Endothelial cell of umbilical vein (primary cell): ENCODE results near the gene GZMM. TPM values are rescaled to one million over a fixed set of nuclear protein-coding genes. Genes with fewer than 3 reads are reported as not detected.

Experiments used
- BruUV-seq: library from RNA; stranded (reverse); fragments of 400-500 nt; replicated peaks from 2 replicates; lab custom pipeline; 2021; lab: Mats Ljungman, UMichigan
- CTCF ChIA-PET: fragments of 300-600, 350-600 bp; sonication (Branson Sonifier 250); formaldehyde crosslinking; loops from one replicate; lab custom pipeline; 2021; ENCODE audit warnings: antibody characterized with exemption, inconsistent platforms; lab: Charles Lee
- POLR2A ChIA-PET: fragments of 300-600, 350-600 bp; sonication (Branson Sonifier 250); formaldehyde crosslinking; loops from one replicate; lab custom pipeline; 2021; ENCODE audit warnings: antibody characterized with exemption, inconsistent platforms; lab: Charles Lee
- DNase-seq: peaks from one replicate; pipeline ENCODE4 v3.0.0-alpha.2; 2011; ENCODE audit warnings: low read depth, low spot score
- FAIRE-seq: peaks from 2 replicates; lab custom pipeline; 2011; peaks lifted over from hg19 to GRCh38; lab: Jason Lieb, UNC
- H2AFZ ChIP-seq: 2 replicates; pipeline ENCODE4 v1.6.0; 2012; ENCODE audit warnings: low read depth, low read length, control low read depth, inconsistent platforms
- H3K27ac ChIP-seq: 2 replicates; pipeline ENCODE4 v1.5.1; 2011; ENCODE audit warnings: low read depth, mild to moderate bottlenecking, control low read depth, low read length, moderate library complexity; ENCODE audit not compliant: insufficient read depth
- H3K27me3 ChIP-seq, 2 experiments: 2 replicates each; pipeline versions ENCODE4 v1.6.0 to v1.6.1; 2011; ENCODE audit warnings: low read length in 2 of 2, mixed read lengths in 1 of 2; ENCODE audit not compliant: control insufficient read depth in 2 of 2, insufficient read depth in 2 of 2
- H3K36me3 ChIP-seq, 2 experiments: 2 replicates in 1 of 2; 3 replicates in 1 of 2; pipeline ENCODE4 v1.5.1; 2011; ENCODE audit warnings: low read length in 2 of 2, mild to moderate bottlenecking in 1 of 2, moderate library complexity in 1 of 2; ENCODE audit not compliant: control insufficient read depth in 2 of 2, insufficient read depth in 2 of 2; ENCODE audit errors: extremely low read depth in 1 of 2
- H3K4me1 ChIP-seq: 3 replicates; pipeline ENCODE4 v1.5.1; 2011; ENCODE audit warnings: mild to moderate bottlenecking, low read length; ENCODE audit not compliant: control insufficient read depth, insufficient read depth; ENCODE audit errors: extremely low read depth
- H3K4me2 ChIP-seq: 2 replicates; pipeline ENCODE4 v1.6.1; 2011; ENCODE audit warnings: low read length, control low read depth, mixed read lengths; ENCODE audit not compliant: insufficient read depth
- H3K4me3 ChIP-seq, 3 experiments: fragments of 200-600 bp in 1 of 3; sonication (generic), shearing (Covaris generic) in 1 of 3; replicated peaks in 1 of 3; 2 replicates each; pipeline ENCODE4 v1.5.1; 2011 to 2016; ENCODE audit warnings: control low read depth in 3 of 3, low read length in 3 of 3, mild to moderate bottlenecking in 2 of 3, inconsistent platforms in 1 of 3, low read depth in 1 of 3, moderate library complexity in 1 of 3; ENCODE audit not compliant: insufficient read depth in 1 of 3
- H3K79me2 ChIP-seq: 2 replicates; pipeline ENCODE4 v1.6.0; 2012; ENCODE audit warnings: low read length, inconsistent platforms; ENCODE audit not compliant: control insufficient read depth, insufficient read depth
- H3K9ac ChIP-seq: replicated peaks from 2 replicates; pipeline ENCODE3; 2011; ENCODE audit warnings: low read length, control low read depth; ENCODE audit not compliant: insufficient read depth; ENCODE audit errors: extremely low read depth
- H3K9me1 ChIP-seq: replicated peaks from 3 replicates; pipeline ENCODE4 v1.6.0; 2011; ENCODE audit warnings: mild to moderate bottlenecking, low read length; ENCODE audit not compliant: control insufficient read depth, insufficient read depth; ENCODE audit errors: extremely low read depth
- H3K9me3 ChIP-seq: replicated peaks from 2 replicates; pipeline ENCODE4 v1.5.1; 2012; ENCODE audit warnings: low read length, inconsistent platforms; ENCODE audit not compliant: control insufficient read depth, insufficient read depth
- H4K20me1 ChIP-seq: replicated peaks from 2 replicates; pipeline ENCODE3; 2011; ENCODE audit warnings: mild to moderate bottlenecking, low read length; ENCODE audit not compliant: control insufficient read depth, insufficient read depth; ENCODE audit errors: extremely low read depth
- EZH2 ChIP-seq: IDR thresholded peaks from 2 replicates; pipeline ENCODE4 v1.6.1; 2012; ENCODE audit warnings: borderline replicate concordance, low read depth, mild to moderate bottlenecking, moderate library complexity, low read length, inconsistent platforms; ENCODE audit not compliant: severe bottlenecking
- FOS ChIP-seq: IDR thresholded peaks from 2 replicates; pipeline ENCODE4 v1.6.1; 2011; ENCODE audit warnings: mild to moderate bottlenecking, low read length, moderate library complexity, borderline replicate concordance; ENCODE audit not compliant: insufficient read depth
- GATA2 ChIP-seq: IDR thresholded peaks from 2 replicates; pipeline ENCODE4 v1.7.0; 2011; ENCODE audit warnings: low read depth, mild to moderate bottlenecking, moderate library complexity, mixed read lengths, low read length; ENCODE audit not compliant: insufficient read length, insufficient read depth
- JUN ChIP-seq: IDR thresholded peaks from 2 replicates; pipeline ENCODE4 v1.6.1; 2011; ENCODE audit warnings: borderline replicate concordance, low read depth; ENCODE audit not compliant: insufficient read length, insufficient read depth
- MYC ChIP-seq: IDR thresholded peaks from one replicate; pipeline ENCODE4 v1.6.1; 2011; ENCODE audit warnings: mild to moderate bottlenecking, low read depth, low read length
- POLR2A ChIP-seq: IDR thresholded peaks from 2 replicates; pipeline ENCODE4 v1.6.1; 2012; ENCODE audit warnings: low read depth, mild to moderate bottlenecking, control low read depth, low read length
- POLR2AphosphoS5 ChIP-seq: IDR thresholded peaks from 2 replicates; pipeline ENCODE4 v1.6.1; 2012; ENCODE audit warnings: low read depth, mild to moderate bottlenecking, control low read depth, low read length, moderate library complexity; ENCODE audit not compliant: insufficient read depth
- dilution Hi-C: fragments of 300-500 bp; cut with MboI; formaldehyde crosslinking; loops from one replicate; pipeline ENCODE4 v1.15.0; 2019; ENCODE audit warnings: low sequenced_read_pairs; ENCODE audit not compliant: extremely low pct_ligation_motif_present
- intact Hi-C: fragments of 100-400 bp; cut with micrococcal nuclease; formaldehyde crosslinking; loops from one replicate; pipeline ENCODE4 v1.10.0; 2022
- polyA plus RNA-seq, 4 experiments: library from polyadenylated mRNA; depleted of rRNA in 3 of 4; stranded (reverse) in 3 of 4; unstranded in 1 of 4; fragments of >200 nt; gene quantifications; 2 replicates each; pipeline versions ENCODE4 v1.2.1 to v1.2.3, GENCODE V29; 2011 to 2012; ENCODE audit warnings: missing spikeins in 1 of 4
- total RNA-seq: library from RNA; stranded (reverse); gene quantifications from 2 replicates; pipeline ENCODE4 v1.2.3, GENCODE V29; 2021
- TF ChIP-seq, protein P1 (sequence below): IDR thresholded peaks from 2 replicates; pipeline ENCODE4 v1.6.1; 2011; ENCODE audit not compliant: insufficient read depth, insufficient read length
- TF ChIP-seq, protein P2 (sequence below), 2 donors: IDR thresholded peaks; 1 replicate in 1 of 2; 2 replicates in 1 of 2; pipeline ENCODE4 v1.5.1; 2011; ENCODE audit warnings: low read length in 2 of 2, mild to moderate bottlenecking in 2 of 2, moderate library complexity in 2 of 2, control low read depth in 1 of 2, inconsistent platforms in 1 of 2, low read depth in 1 of 2; ENCODE audit not compliant: insufficient read depth in 1 of 2; ENCODE audit errors: extremely low read depth in 1 of 2

Gene GZMM
- total and polyA plus RNA-seq, 2 donors (not counting 3 experiments of a cell fraction or from before 2014, with no cell fraction given), result not detected

DNA sequence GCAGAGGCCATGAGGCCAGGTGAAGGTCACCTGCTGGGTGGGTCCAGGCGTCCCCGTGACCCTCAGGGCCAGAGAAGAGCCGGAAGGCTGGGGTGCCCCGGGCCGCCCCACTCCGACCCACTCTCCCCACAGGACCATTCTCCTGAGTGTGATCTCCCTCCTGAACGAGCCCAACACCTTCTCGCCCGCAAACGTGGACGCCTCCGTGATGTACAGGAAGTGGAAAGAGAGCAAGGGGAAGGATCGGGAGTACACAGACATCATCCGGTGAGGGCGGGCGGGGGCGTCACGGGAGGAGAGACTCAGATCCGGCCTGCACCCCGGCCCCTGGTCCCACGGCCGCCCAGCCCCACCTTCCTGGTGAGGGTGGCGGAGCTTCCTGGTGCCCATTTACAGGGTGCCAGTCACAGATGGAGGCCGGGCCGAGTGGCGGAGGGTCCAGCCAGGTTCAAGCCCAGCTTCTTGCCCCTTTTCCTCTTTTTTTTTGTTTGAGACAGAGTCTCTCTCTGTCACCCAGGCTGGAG is 6.9 kb upstream of the GZMM start:
- Histone ChIP-seq H3K9me1 (no peaks in the 10 kb centered on the region), H3K27ac (no peak overlapping the region), H3K36me3 (peaks cover 5 to 42% of the 10 kb centered on the region in 2 experiments), H3K4me3 (no peak overlapping the region), H3K9ac (no peak overlapping the region), H3K79me2 (peaks cover 43% of the 10 kb centered on the region), H4K20me1 (no peaks in the 10 kb centered on the region), H3K4me2 (no peak overlapping the region), H3K9me3 (no peaks in the 10 kb centered on the region), H2AFZ (no peak overlapping the region), H3K27me3 (no peaks in the 10 kb centered on the region), H3K4me1 (peaks cover 13% of the 10 kb centered on the region)
- dilution Hi-C loops, result no loop called here
- intact Hi-C loops, result no loop called here
- TF ChIP-seq POLR2A, result no peak
- TF ChIP-seq FOS, result no peak
- no peak for TF ChIP-seq GATA2
- TF ChIP-seq, protein P1, sequence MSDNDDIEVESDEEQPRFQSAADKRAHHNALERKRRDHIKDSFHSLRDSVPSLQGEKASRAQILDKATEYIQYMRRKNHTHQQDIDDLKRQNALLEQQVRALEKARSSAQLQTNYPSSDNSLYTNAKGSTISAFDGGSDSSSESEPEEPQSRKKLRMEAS, result no peak
- TF ChIP-seq MYC, result no peak
- TF ChIP-seq JUN, result no peak
- BruUV-seq, result no TSS peak
- CTCF ChIA-PET, result no interaction called here
- DNase-seq (no peak), FAIRE-seq (no peak)
- POLR2A ChIA-PET, result no interaction called here

DNA sequence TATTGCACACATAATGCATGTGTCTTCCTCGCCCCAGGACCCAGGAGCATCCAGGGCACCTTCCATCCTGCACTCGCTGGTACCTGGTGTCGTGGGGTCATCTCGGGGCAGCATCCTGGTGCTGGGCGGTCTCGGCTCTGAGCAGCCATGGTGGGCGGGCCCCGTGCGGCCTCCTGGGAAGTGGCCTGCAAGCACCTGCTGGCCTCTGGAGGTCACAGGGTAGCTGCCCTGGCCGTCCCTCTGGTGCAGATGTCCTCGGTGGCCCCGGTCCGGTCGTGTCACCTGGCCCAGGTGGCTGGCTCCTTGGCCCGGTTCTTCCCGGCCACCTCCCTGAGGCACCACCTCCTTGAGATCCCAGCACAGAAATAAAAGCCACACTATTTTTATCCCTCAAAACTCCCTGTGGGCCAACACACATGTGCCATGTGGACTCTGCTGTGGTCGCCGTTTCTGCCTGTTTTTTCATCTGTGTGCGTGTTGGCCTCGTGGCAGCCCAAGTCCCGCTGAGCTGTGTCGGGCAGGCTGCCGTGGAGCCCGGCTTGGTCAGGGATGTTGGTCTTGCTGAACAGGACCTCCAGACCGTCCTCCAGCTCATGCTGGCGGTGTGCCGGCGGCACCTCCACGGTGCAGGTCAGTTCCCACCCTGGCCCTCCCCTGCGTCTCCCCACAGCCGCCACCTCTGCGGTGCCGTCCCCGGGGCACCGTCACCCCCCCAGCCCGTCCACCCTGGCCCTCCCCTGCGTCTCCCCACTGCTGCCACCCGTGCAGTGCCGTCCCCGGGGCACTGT is 5.0 kb upstream of the GZMM start:
- Histone ChIP-seq H3K4me3 (no peak overlapping the region), H3K4me2 (no peak overlapping the region), H3K27ac (no peak overlapping the region), H3K4me1 (peaks cover 2% of the 10 kb centered on the region), H2AFZ (no peak overlapping the region), H3K36me3 (peaks cover 5 to 50% of the 10 kb centered on the region in 2 experiments), H4K20me1 (no peaks in the 10 kb centered on the region), H3K27me3 (no peaks in the 10 kb centered on the region), H3K9me3 (no peaks in the 10 kb centered on the region), H3K79me2 (peaks cover 24% of the 10 kb centered on the region), H3K9me1 (no peaks in the 10 kb centered on the region), H3K9ac (no peak overlapping the region)
- DNase-seq (no peak), FAIRE-seq (no peak)
- intact Hi-C loops (no loop called here), dilution Hi-C loops (no loop called here)
- TF ChIP-seq EZH2 (no peak), POLR2AphosphoS5 (no peak), MYC (no peak), GATA2 (no peak)
- TF ChIP-seq, protein P1, result no peak
- TF ChIP-seq, protein P2, sequence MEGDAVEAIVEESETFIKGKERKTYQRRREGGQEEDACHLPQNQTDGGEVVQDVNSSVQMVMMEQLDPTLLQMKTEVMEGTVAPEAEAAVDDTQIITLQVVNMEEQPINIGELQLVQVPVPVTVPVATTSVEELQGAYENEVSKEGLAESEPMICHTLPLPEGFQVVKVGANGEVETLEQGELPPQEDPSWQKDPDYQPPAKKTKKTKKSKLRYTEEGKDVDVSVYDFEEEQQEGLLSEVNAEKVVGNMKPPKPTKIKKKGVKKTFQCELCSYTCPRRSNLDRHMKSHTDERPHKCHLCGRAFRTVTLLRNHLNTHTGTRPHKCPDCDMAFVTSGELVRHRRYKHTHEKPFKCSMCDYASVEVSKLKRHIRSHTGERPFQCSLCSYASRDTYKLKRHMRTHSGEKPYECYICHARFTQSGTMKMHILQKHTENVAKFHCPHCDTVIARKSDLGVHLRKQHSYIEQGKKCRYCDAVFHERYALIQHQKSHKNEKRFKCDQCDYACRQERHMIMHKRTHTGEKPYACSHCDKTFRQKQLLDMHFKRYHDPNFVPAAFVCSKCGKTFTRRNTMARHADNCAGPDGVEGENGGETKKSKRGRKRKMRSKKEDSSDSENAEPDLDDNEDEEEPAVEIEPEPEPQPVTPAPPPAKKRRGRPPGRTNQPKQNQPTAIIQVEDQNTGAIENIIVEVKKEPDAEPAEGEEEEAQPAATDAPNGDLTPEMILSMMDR (IDR thresholded peaks at IDR 0.05; ENCODE audit: extremely low read depth in 1 of 2, insufficient read depth in 1 of 2, low read depth in 1 of 2, low read length in 2 of 2), result no peak
- POLR2A ChIA-PET, result no interaction called here
- CTCF ChIA-PET, result no interaction called here
- no TSS peak for BruUV-seq
